ENCODE results near the gene SUPT7L. TPM values are rescaled to one million over a fixed set of nuclear protein-coding genes. Genes with fewer than 3 reads are reported as not detected.

The SUPT7L gene, protein sequence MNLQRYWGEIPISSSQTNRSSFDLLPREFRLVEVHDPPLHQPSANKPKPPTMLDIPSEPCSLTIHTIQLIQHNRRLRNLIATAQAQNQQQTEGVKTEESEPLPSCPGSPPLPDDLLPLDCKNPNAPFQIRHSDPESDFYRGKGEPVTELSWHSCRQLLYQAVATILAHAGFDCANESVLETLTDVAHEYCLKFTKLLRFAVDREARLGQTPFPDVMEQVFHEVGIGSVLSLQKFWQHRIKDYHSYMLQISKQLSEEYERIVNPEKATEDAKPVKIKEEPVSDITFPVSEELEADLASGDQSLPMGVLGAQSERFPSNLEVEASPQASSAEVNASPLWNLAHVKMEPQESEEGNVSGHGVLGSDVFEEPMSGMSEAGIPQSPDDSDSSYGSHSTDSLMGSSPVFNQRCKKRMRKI
- total RNA-seq, result 9.9 and 20.3 TPM in 2 replicates

DNA sequence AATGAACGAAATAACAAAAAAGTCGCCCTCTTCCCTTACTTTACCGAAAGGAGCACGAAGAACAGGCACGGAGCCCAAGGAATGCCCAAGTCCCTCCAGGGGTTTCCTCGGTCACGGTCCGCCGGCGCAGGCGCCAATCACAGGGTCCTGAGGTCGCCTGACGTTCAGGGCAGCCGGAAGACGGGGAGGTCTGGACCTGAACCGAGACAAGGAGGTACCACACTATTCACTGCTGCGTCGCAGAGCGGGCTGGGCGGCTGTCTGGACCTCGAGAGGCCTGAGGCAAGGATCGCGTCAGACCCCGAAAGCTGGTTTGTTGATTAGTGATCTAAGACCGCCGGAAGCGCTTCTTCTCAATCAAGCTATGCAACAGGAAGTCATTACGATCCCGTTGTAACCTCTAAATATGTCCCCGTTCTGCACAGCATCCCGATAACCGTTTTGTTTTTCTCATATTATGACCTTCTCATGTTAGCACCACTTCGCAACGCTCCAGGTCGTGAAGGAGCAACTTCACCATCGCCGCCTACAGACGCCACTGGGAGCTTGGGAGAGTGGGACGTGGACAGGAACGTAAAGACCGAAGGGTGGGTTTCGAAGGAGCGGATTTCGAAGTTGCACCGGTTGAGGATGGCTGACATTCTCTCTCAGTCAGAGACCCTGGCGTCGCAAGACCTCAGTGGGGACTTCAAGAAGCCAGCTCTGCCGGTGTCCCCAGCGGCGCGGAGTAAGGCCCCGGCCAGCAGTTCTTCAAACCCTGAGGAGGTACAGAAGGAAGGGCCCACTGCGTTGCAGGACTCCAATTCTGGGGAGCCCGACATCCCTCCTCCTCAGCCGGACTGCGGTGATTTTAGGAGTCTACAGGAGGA lies at the start of gene SUPT7L, which contains the start of gene SLC4A1AP:
SUPT7L (minus strand) TSS at position 330 of the 869 bp plus-strand sequence. CDS start 1,422 bp downstream, outside the sequence.
SLC4A1AP (plus strand) TSS at position 605 of the 869 bp plus-strand sequence; CDS start at position 631, 26 bp downstream.

DNA sequence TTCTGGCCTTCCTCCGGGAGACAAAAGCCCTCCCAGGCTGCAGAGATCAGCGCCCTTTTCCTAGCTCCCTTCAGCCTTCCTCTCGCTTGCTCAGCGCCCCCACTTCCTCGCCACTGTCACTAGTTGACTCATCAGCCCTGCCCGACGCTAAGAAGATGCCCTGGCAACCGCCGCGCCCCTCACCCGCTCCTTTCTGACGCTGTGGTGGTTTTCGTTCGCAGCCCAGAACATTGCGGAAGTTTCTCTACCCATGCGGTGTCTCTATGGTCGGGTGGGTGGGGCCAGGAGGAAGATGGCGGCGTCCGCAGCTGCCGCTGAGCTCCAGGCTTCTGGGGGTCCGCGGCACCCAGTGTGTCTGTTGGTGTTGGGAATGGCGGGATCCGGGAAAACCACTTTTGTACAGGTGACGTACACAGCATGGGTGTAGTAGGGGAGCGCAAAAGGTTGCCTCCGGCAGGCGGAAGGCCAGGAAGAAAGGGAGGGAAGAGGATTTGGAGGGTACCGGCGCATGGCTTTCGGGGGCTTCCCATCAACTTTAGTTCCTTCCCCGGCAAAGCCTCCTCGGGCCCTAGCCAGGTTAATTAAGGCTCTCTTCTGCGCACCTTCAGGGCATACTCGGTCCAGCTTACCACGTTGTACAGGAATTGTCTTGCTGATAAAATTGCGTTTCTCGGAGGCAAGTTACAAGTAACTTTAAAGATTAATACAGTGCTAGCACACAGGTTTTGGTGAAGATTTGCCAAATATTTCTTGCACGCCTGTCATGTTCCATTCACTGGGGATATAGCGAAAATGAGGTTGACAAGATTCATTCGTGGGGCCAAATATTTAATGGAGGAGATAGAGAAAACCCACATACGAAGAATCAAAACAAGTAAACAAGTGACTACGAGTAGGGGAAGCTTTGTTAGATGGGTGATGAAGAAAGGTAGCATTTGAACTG lies 34.4 kb downstream of the SUPT7L start, which contains the start of the genes CCDC121 and GPN1:
CCDC121 (minus strand) TSS at position 246 of the 943 bp plus-strand sequence. CDS start 1,213 bp downstream, outside the sequence.
GPN1 (plus strand) TSS at position 284 of the 943 bp plus-strand sequence; CDS start at position 293, 9 bp downstream.

Other genes starting within 250 kb of the SUPT7L start
- gene NRBP1, start 235.0 kb downstream of the SUPT7L start, total RNA-seq, result 87.1 and 120 TPM in 2 replicates
- gene KRTCAP3, start 221.2 kb downstream of the SUPT7L start, total RNA-seq, result 0.44 and 0.49 TPM in 2 replicates
- gene IFT172, start 173.9 kb downstream of the SUPT7L start, total RNA-seq, result 12.0 and 20.0 TPM in 2 replicates
- 11.6 and 14.6 TPM in 2 replicates for gene FNDC4, start 168.4 kb downstream of the SUPT7L start, total RNA-seq
- gene GCKR, start 166.8 kb downstream of the SUPT7L start, total RNA-seq, result under 0.01 and 0.19 TPM in 2 replicates
- gene ZNF512, start 80.6 kb downstream of the SUPT7L start, total RNA-seq, result 11.2 and 26.9 TPM in 2 replicates
- gene CCDC121, start 34.6 kb downstream of the SUPT7L start, total RNA-seq, result 1.8 and 2.6 TPM in 2 replicates
- 30.9 and 43.2 TPM in 2 replicates for gene GPN1, start 34.6 kb downstream of the SUPT7L start, total RNA-seq
- gene SLC4A1AP, start 275 bp upstream of the SUPT7L start, total RNA-seq, result 19.9 and 25.7 TPM in 2 replicates
- gene MRPL33, start 108.1 kb upstream of the SUPT7L start, total RNA-seq, result 73.1 and 73.8 TPM in 2 replicates
- gene RBKS, start 226.8 kb upstream of the SUPT7L start, total RNA-seq, result 1.2 and 1.3 TPM in 2 replicates
- gene BABAM2, start 227.1 kb upstream of the SUPT7L start, total RNA-seq, result 8.7 and 19.9 TPM in 2 replicates

All from bladder microvascular endothelial cell (primary cell).